AG04449 (cell line): ENCODE results near the gene ATXN1.
"Not testable (repeated sequence)": the region's sequence is repeated elsewhere in the genome, so short reads cannot be mapped to it uniquely, and the experiment has no call there.

ENCODE experiments used
- CTCF ChIA-PET: fragments of 350-600 bp; formaldehyde crosslinking; extraction: SDS; loops from one replicate; lab custom pipeline; 2021; ENCODE audit warnings: antibody characterized with exemption; lab: Yijun Ruan, JAX
- POLR2A ChIA-PET: fragments of 400-600, 350-600 bp; formaldehyde crosslinking; extraction: SDS; loops from one replicate; lab custom pipeline; 2020; ENCODE audit warnings: antibody characterized with exemption, inconsistent platforms; lab: Yijun Ruan, JAX
- DNase-seq: peaks from one replicate; pipeline ENCODE4 v3.0.0-alpha.2; 2010; ENCODE audit warnings: low read depth, low spot score
- H3K4me3 ChIP-seq: 2 replicates; pipeline ENCODE4 v1.5.1; 2011; ENCODE audit warnings: low read depth, mild to moderate bottlenecking, control low read depth, low read length
- CTCF ChIP-seq: IDR thresholded peaks from one replicate; pipeline ENCODE4 v1.5.1; 2011; ENCODE audit warnings: mild to moderate bottlenecking, moderate library complexity, low read length, control low read depth, inconsistent platforms; ENCODE audit not compliant: insufficient read depth; ENCODE audit errors: missing control alignments

The ATXN1 gene

DNA sequence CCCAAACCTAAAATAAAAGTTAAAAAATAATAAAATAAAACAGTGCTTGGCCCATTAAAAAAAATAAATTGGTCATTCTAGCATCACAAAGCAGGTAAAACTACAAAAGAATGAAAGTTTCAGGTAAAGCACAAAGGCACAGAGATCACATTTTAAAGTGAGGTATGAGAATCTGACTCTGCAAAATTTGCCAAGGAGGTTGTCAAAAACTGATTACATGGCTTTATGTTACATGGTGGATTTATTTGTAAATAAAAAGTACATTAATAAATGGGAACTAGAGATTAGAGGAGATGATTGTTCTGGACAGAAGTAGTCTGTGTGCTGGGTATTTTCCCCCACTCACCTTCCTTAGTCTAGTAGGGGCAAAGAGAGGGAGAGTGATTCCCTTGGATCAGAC lies 24.2 kb upstream of the ATXN1 start:
- no peak for TF ChIP-seq CTCF
- no peak for DNase-seq
- POLR2A ChIA-PET, result no interaction called here
- no peak overlapping the region for H3K4me3 ChIP-seq
- CTCF ChIA-PET, result interaction anchor here (1.3 kb wide), 1 partner anchor 15 kb away, joined by 4 read pairs; no protein-coding TSS in a partner anchor

GRCh38 chr6:16784957-16785356 lies 23.7 kb upstream of the ATXN1 start:
- POLR2A ChIA-PET, H3K4me3 ChIP-seq, DNase-seq: not testable (repeated sequence)
- CTCF ChIA-PET, result interaction anchor here (1.1 to 6.4 kb wide), 4 partner anchors 12 to 301 kb away, joined by 3 to 56 read pairs (median 5); no protein-coding TSS in a partner anchor

DNA sequence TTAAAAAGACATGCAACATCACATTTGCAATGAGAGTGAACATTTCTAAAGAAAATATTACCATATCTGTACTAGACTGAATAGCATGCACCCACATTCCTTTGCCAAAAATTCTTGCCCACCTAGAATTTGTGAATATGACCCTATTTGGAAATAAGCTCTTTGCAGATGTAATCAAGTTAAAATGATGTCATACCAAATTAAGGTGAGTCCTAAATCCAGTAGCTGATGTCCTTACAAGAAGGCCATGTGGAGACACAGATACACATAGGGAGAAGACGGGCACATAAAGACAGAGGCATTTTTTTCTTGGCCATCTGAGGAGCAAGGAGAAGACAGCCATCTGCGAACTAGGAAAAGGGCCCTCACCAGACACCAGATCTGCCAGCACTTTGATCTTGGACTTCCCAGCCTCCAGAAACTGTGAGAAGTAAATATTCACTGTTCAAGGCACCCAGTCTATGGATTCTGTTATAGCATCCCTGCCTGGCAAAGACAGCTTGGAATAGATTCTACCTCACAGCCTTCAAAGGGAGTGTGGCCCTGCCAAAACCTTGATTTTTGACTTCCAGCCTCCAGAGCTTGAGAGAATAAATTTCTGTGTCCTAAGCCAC lies 22.8 kb upstream of the ATXN1 start:
- CTCF ChIA-PET, result interaction anchor here (0.5 to 6.4 kb wide), 7 partner anchors 11 to 451 kb away, joined by 3 to 56 read pairs (median 3); no protein-coding TSS in a partner anchor
- POLR2A ChIA-PET, result interaction anchor here (1.0 kb wide), 1 partner anchor 14 kb away, joined by 3 read pairs; no protein-coding TSS in a partner anchor

DNA sequence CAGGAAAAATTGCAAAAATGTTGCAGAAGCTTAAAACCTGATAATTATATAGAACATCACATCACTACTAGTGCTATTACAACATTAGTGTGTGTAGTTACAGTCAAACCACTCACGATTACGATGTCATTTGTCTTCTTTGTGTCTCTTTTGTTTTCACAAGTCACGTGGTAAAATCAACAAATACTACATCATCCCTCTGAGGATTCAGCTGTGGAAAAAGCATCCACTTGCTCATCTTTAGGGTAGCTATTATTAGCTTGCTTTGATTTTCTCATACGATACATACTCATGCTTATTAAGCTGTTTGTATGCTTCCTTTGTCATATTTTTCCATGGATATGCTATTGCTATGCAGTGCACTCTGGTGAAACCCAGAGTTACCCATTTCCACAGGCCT lies 22.2 kb upstream of the ATXN1 start:
- POLR2A ChIA-PET, result interaction anchor here (1.0 kb wide), 1 partner anchor 13 kb away, joined by 3 read pairs; no protein-coding TSS in a partner anchor
- CTCF ChIA-PET, result interaction anchor here (1.3 to 6.4 kb wide), 3 partner anchors 11 to 303 kb away, joined by 3 to 56 read pairs (median 6); no protein-coding TSS in a partner anchor

More for the DNA sequence above, 22.8 kb upstream of the ATXN1 start:
- DNase-seq, result no peak
- no peak overlapping the region for H3K4me3 ChIP-seq
- TF ChIP-seq CTCF, result no peak

DNA sequence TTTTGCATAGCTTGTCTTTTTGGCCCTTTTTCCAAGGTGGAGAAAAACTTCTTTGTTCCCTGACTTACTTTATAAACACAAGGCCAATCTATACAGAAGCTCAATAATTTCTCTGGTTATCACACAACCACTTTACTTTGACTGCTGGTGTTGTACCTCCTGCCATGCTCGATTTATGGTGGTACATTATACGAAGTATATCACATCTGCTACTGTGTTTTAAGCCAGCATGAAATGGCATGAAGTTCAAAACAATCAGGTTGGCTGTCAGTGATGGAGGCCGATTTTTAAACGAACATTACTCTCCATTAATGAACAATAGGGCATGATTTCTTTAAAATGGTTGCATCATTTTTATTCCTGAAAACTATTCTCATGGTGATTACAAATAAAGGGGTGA lies 21.0 kb upstream of the ATXN1 start:
- H3K4me3 ChIP-seq, result no peak overlapping the region
- TF ChIP-seq CTCF, result no peak

More for the DNA sequence above, 22.2 kb upstream of the ATXN1 start:
- no peak for TF ChIP-seq CTCF
- no peak for DNase-seq
- H3K4me3 ChIP-seq, result no peak overlapping the region

DNA sequence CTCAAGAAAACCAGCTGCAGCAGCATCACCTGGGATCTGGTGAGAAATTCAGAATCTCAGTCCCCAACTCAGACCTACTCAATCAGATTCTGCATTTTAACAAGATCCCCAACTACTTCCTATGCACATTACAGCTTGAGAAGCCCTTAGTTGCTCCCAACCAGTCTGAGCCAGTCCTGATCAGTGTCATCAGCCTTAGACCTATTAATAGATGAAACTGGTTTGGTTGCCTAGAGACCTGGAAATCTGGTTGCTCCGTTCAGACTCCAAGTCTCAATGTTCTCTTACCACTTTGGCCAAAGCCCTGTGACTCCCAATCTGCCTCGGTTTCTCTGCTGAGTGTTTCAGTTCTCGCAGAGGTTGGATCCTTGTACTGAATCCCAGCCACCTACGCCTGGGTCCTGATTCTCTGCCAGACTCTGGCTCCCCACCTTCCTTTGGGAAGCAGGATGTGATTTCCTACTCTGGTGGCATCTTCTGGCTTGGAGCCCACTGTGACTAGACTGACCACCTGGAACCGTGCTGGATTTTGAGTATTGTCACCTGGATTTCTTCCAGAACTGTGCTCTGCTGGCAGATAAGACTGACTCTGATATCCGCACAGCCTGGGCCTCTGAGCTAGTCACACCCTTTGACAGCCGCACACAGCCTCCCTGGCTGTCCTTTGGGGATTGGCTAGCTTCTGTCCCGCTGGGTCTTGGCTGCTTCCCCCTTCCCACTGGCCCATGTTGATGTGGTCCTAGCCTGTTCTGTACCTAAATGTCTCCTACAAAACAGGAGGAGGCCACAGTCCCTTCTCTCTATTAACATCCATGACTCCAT lies 20.3 kb upstream of the ATXN1 start:
- CTCF ChIA-PET, result interaction anchor here (1.0 to 6.4 kb wide), 5 partner anchors 9 to 304 kb away, joined by 3 to 56 read pairs (median 5); no protein-coding TSS in a partner anchor
- POLR2A ChIA-PET, result no interaction called here

More for the DNA sequence above, 21.0 kb upstream of the ATXN1 start:
- POLR2A ChIA-PET, result no interaction called here
- CTCF ChIA-PET, result interaction anchor here (1.0 to 6.4 kb wide), 4 partner anchors 9 to 304 kb away, joined by 3 to 56 read pairs (median 6); no protein-coding TSS in a partner anchor
- no peak for DNase-seq

More for the DNA sequence above, 20.3 kb upstream of the ATXN1 start:
- DNase-seq, result no peak
- H3K4me3 ChIP-seq, result no peak overlapping the region
- no peak for TF ChIP-seq CTCF
